ENCODE results near the gene PHF1. TPM values are rescaled to one million over a fixed set of nuclear protein-coding genes. Genes with fewer than 3 reads are reported as not detected.

The PHF1 gene
- total and polyA plus RNA-seq, 10 donors: 83.0 to 181 (median 105) TPM

DNA sequence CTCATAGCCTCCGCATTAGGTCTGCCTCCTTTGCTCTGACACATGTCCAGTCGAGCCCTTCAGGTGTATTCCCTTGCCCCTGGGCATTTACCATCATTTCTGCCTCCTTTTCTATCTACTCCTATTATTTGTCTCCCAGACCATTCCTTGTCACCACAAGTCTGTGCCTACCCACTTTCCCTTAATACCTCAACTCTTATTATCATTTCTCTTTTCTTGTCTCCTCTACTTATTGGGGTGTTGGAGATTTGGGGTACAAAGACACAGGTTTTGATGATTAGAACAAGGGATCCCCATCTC lies 10.5 kb downstream of the PHF1 start:
- Histone ChIP-seq H3K27me3 (replicated peaks in 1 of 7) (peaks cover 0 to 6% (median 0%) of the 10 kb centered on the region in 7 donors), H3K36me3 (peaks cover 0 to 4% (median 1%) of the 10 kb centered on the region in 6 donors), H3K4me1 (peaks cover 17 to 54% (median 42%) of the 10 kb centered on the region in 6 donors), H3K27ac (no peak overlapping the region), H3K4me3 (no peak overlapping the region), H3K9me3 (no peaks in the 10 kb centered on the region)
- no peak for DNase-seq
- TF ChIP-seq POLR2AphosphoS5 (IDR thresholded peaks at IDR 0.05) (no peak), POLR2A (IDR thresholded peaks at IDR 0.05) (no peak)
- TF ChIP-seq, protein P1, sequence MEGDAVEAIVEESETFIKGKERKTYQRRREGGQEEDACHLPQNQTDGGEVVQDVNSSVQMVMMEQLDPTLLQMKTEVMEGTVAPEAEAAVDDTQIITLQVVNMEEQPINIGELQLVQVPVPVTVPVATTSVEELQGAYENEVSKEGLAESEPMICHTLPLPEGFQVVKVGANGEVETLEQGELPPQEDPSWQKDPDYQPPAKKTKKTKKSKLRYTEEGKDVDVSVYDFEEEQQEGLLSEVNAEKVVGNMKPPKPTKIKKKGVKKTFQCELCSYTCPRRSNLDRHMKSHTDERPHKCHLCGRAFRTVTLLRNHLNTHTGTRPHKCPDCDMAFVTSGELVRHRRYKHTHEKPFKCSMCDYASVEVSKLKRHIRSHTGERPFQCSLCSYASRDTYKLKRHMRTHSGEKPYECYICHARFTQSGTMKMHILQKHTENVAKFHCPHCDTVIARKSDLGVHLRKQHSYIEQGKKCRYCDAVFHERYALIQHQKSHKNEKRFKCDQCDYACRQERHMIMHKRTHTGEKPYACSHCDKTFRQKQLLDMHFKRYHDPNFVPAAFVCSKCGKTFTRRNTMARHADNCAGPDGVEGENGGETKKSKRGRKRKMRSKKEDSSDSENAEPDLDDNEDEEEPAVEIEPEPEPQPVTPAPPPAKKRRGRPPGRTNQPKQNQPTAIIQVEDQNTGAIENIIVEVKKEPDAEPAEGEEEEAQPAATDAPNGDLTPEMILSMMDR (IDR thresholded peaks at IDR 0.05 in 8 of 11, conservative IDR thresholded peaks at IDR 0.05 in 3 of 11): no peak
- intact Hi-C loops (cut with DNase I; ENCODE audit: low total_unique reads): no loop called here
- 78 to 93% (median 88%) methylated on average over 2 of the region's 2 CpGs for WGBS, 5 donors

DNA sequence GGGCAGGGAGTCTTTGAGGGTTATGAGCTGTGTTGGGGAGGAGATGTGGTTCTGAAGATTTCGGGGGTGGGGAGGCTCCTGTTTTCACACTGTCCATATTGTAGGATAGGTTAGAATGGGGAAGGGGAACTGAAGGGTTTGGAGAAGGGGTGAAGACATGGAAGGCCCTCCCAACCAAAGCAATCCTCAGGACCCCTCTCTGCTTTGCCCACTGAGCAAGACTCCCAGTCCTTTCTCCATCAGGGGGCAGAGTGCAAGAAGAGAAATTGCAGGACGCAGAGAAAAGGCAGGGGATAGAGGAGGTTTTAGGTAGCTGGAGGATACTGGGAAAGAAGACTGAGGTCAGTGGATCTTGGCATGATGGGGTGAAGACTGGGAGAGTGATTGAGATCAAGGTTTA lies 13.0 kb downstream of the PHF1 start:
- Histone ChIP-seq H3K27me3 (replicated peaks in 1 of 7) (peaks cover 0 to 6% (median 0%) of the 10 kb centered on the region in 7 donors), H3K36me3 (no peaks in the 10 kb centered on the region), H3K4me1 (peaks cover 16 to 54% (median 44%) of the 10 kb centered on the region in 6 donors), H3K27ac (no peak overlapping the region), H3K4me3 (no peak overlapping the region), H3K9me3 (no peaks in the 10 kb centered on the region)
- no peak for TF ChIP-seq POLR2AphosphoS5 (IDR thresholded peaks at IDR 0.05)
- TF ChIP-seq, protein P1 (IDR thresholded peaks at IDR 0.05 in 8 of 11, conservative IDR thresholded peaks at IDR 0.05 in 3 of 11): no peak
- no peak for TF ChIP-seq POLR2A (IDR thresholded peaks at IDR 0.05)
- DNase-seq: peak; percentile 23
- intact Hi-C loops (cut with DNase I; ENCODE audit: low total_unique reads): no loop called here
- WGBS, 5 donors: 94 to 100% (median 98%) methylated on average over 2 of the region's 2 CpGs

DNA sequence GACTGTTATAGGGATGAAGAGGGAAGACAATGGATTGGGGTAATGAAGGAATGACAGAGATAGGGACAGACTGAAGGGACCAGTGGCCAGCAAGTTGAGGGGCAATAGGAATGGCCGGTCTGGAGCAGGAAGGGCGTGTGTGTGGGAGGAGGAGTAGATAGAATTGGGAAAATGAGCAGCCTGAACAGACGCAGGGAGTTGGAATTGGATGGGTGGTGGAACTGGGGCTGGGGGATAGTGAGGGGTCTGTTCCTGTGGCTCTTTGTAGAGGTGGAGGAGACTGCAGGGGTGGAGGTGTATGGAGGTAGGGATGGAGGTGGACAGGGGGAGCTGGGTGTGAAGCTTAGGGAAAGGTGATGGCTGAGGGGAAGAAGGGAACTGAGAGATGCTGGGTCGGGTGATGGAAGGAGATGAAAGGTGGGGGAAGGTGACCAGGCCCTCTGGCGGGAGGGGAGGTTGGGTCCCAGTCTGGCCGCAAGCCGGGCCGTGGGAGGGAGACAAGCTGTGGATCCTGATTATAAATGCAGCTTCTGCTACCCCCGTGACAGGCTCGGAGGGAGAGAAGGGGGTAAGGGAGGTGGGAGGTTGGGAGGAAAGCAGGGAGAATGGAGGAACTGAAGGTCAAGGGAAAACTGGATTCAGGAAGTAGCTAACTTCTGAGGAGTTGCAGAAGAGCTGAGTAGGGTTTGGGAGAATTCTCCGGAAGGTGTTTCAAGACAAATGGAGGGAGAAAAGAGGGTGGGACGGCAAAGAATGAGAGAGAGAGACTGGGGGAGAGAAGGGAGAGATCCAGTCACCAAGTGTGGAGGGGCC lies 14.2 kb downstream of the PHF1 start:
- no peaks in the 10 kb centered on the region for H3K27me3 ChIP-seq (replicated peaks in 1 of 7)
- peak overlapping the region; percentile 73 to 96 (median 90) for H3K27ac ChIP-seq
- H3K9me3 ChIP-seq: no peaks in the 10 kb centered on the region
- no peaks in the 10 kb centered on the region for H3K36me3 ChIP-seq
- peaks cover 16 to 55% (median 48%) of the 10 kb centered on the region in 6 donors for H3K4me1 ChIP-seq
- intact Hi-C loops (cut with DNase I; ENCODE audit: low total_unique reads): no loop called here
- H3K4me3 ChIP-seq: peak overlapping the region; percentile 49 to 87 (median 59)
- peak; percentile 81 for DNase-seq
- TF ChIP-seq POLR2A (IDR thresholded peaks at IDR 0.05) (no peak), POLR2AphosphoS5 (IDR thresholded peaks at IDR 0.05) (no peak)
- TF ChIP-seq, protein P1 (IDR thresholded peaks at IDR 0.05 in 8 of 11, conservative IDR thresholded peaks at IDR 0.05 in 3 of 11): no peak
- WGBS, 5 donors: 18 to 24% (median 22%) methylated on average over 12 of the region's 12 CpGs
